Natural killer cell treated with Interleukin-12 subunit alpha and Interleukin-12 subunit beta and Interleukin-15 and Interleukin-18, amount 100 ng/mL, for 72 hours (primary cell): ENCODE measurements around the gene SFTA2. TPM values are rescaled to one million over a fixed set of nuclear protein-coding genes. Genes with fewer than 3 reads are reported as not detected.
A peak's percentile ranks its signal among the peaks of the same experiment; 100 is the strongest.

Experiments
- ATAC-seq, 2 donors: fragments of 150-1000 bp; cut with Tn5 transposase in 1 of 2; sonication (Bioruptor Pico), chemical (Tn5 transposase) in 1 of 2; 2 replicates each; pipeline ENCODE4 v1.10.0; 2021
- DNase-seq: peaks from one replicate; pipeline ENCODE4 v3.0.0; 2022; ENCODE audit warnings: low spot score
- H3K27ac Mint-ChIP-seq, 2 donors: 1 replicate in 1 of 2; 2 replicates in 1 of 2; pipeline ENCODE4 v1.8.0; 2022; ENCODE audit warnings: mixed read lengths in 2 of 2, mild to moderate bottlenecking in 1 of 2, moderate library complexity in 1 of 2
- H3K27me3 Mint-ChIP-seq, 2 donors: 1 replicate in 1 of 2; 2 replicates in 1 of 2; pipeline ENCODE4 v1.8.0; 2022; ENCODE audit warnings: mixed read lengths in 2 of 2
- H3K36me3 Mint-ChIP-seq: one replicate; pipeline ENCODE4 v1.8.0; 2022; ENCODE audit warnings: mixed read lengths
- H3K4me1 Mint-ChIP-seq, 2 donors: 1 replicate in 1 of 2; 2 replicates in 1 of 2; pipeline ENCODE4 v1.8.0; 2022; ENCODE audit warnings: low read depth in 2 of 2, mixed read lengths in 2 of 2, mild to moderate bottlenecking in 1 of 2
- H3K4me3 Mint-ChIP-seq: one replicate; pipeline ENCODE4 v1.8.0; 2022; ENCODE audit warnings: mixed read lengths
- H3K9me3 Mint-ChIP-seq: 2 replicates; pipeline ENCODE4 v1.8.0; 2022; ENCODE audit warnings: mixed read lengths
- total RNA-seq, 2 donors: library from RNA; stranded (reverse); gene quantifications; one replicate each; pipeline ENCODE4 v1.2.3, GENCODE V29; 2022

The SFTA2 gene
- total RNA-seq, 2 donors from 2014 or later = not detected

DNA sequence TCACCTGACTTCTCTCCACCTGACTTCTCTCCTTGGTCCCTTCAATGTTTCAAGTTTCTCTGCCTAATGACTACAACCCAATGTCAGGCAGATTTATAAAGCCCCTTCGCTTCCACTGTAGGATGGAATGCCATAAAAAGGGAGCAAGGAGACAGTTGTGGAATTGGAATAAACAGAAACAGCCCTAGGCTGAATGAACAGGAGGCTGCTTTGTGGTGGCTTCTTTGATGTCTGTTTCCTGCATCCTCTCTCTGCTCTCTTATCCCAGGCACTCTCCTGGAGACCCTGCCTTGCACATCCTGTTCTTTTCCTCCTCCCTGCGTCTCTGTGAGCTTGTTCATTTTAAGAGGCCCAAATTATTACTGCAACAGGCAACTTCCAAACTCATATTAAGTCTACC, 25.7 kb upstream of the SFTA2 start:
- peaks cover 38 to 59% of the 10 kb centered on the region in 2 donors for H3K27me3 Mint-ChIP-seq
- H3K9me3 Mint-ChIP-seq = no peaks in the 10 kb centered on the region
- ATAC-seq = no peak
- peaks cover 6 to 8% of the 10 kb centered on the region in 2 donors for H3K4me1 Mint-ChIP-seq
- peak overlapping the region; percentile 18 for H3K4me3 Mint-ChIP-seq
- H3K27ac Mint-ChIP-seq = no peak overlapping the region
- no peak for DNase-seq
- no peaks in the 10 kb centered on the region for H3K36me3 Mint-ChIP-seq

- H3K9me3 Mint-ChIP-seq = no peaks in the 10 kb centered on the region
- H3K27me3 Mint-ChIP-seq = peaks cover 51 to 68% of the 10 kb centered on the region in 2 donors
- H3K4me1 Mint-ChIP-seq = peaks cover 16 to 18% of the 10 kb centered on the region in 2 donors
- peak; percentile 82 for DNase-seq
- H3K27ac Mint-ChIP-seq = peak overlapping the region in 1 of 2 donors; percentile 32
- ATAC-seq = peak; percentile 88 to 90
- H3K4me3 Mint-ChIP-seq = peak overlapping the region; percentile 66
- H3K36me3 Mint-ChIP-seq = no peaks in the 10 kb centered on the region
These were observed 23.5 kb upstream of the SFTA2 start for GRCh38 chr6:30955367-30956042.

- ATAC-seq (no peak), DNase-seq (no peak)
- no peaks in the 10 kb centered on the region for H3K36me3 Mint-ChIP-seq
- peaks cover 16 to 18% of the 10 kb centered on the region in 2 donors for H3K4me1 Mint-ChIP-seq
- H3K4me3 Mint-ChIP-seq = peak overlapping the region; percentile 66
- H3K27ac Mint-ChIP-seq = no peak overlapping the region
- peaks cover 6% of the 10 kb centered on the region for H3K9me3 Mint-ChIP-seq
- H3K27me3 Mint-ChIP-seq = peaks cover 58 to 75% of the 10 kb centered on the region in 2 donors
These were observed 22.8 kb upstream of the SFTA2 start for GRCh38 chr6:30954631-30955366.

DNA sequence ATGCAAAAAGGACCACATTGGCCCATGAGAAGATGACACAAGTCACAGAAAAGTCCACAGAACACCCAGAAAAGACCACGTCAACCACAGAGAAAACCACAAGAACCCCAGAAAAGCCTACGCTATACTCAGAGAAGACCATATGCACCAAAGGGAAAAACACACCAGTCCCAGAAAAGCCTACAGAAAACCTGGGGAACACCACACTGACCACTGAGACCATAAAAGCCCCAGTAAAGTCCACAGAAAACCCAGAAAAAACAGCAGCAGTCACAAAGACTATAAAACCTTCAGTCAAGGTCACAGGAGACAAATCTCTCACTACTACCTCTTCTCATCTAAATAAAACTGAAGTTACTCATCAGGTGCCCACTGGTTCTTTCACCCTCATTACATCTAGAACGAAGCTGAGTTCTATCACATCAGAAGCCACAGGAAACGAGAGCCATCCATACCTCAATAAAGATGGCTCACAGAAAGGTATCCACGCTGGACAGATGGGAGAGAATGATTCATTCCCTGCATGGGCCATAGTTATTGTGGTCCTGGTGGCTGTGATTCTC, 20.0 kb upstream of the SFTA2 start:
- DNase-seq (no peak), ATAC-seq (no peak)
- peaks cover 67 to 78% of the 10 kb centered on the region in 2 donors for H3K27me3 Mint-ChIP-seq
- H3K36me3 Mint-ChIP-seq = no peaks in the 10 kb centered on the region
- H3K4me1 Mint-ChIP-seq = peaks cover 16 to 18% of the 10 kb centered on the region in 2 donors
- H3K4me3 Mint-ChIP-seq = no peak overlapping the region
- no peak overlapping the region for H3K27ac Mint-ChIP-seq
- peaks cover 9% of the 10 kb centered on the region for H3K9me3 Mint-ChIP-seq

DNA sequence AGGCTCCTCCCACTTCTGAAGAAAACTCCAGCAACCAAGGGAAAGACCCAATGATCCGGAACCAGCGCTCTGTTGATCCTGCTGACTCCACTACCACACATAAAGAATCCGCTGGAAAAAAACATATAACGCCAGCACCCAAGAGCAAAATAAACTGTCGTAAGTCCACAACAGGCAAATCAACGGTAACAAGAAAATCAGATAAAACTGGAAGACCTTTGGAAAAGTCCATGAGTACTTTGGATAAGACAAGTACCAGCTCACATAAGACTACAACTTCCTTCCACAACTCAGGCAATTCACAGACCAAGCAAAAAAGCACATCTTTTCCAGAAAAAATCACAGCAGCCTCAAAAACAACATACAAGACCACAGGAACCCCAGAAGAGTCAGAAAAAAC, 16.8 kb upstream of the SFTA2 start:
- Mint-ChIP-seq H3K4me3 (no peak overlapping the region), H3K9me3 (peaks cover 9% of the 10 kb centered on the region)
- ATAC-seq = no peak

DNA sequence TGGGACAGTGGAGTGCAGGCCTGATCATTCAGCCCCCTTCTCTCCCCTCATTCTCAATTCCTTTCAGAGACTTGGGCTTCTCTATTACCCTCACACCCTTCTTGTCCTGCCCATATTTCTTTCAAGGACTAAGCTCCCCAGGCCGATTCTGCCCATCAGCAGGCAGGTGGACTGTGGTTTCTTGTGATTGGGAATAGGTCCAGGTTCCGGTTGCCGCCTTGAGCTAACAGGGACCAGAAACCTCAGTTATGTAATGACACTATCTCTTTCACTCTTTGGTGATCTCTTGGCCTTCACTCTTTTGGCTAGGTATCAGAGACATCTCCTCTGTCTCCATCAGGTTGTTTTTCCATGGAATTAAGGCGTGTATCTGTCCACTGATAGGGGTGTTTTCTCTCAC, 15.3 kb upstream of the SFTA2 start:
- no peak overlapping the region for H3K27ac Mint-ChIP-seq
- H3K4me3 Mint-ChIP-seq = no peak overlapping the region
- H3K9me3 Mint-ChIP-seq = peaks cover 9% of the 10 kb centered on the region
- H3K27me3 Mint-ChIP-seq = peaks cover 67 to 85% of the 10 kb centered on the region in 2 donors
- ATAC-seq (no peak), DNase-seq (no peak)
- H3K36me3 Mint-ChIP-seq = no peaks in the 10 kb centered on the region
- H3K4me1 Mint-ChIP-seq = peaks cover 7 to 8% of the 10 kb centered on the region in 2 donors

More for the DNA sequence above, 16.8 kb upstream of the SFTA2 start:
- Mint-ChIP-seq H3K36me3 (no peaks in the 10 kb centered on the region), H3K27ac (no peak overlapping the region), H3K4me1 (peaks cover 10 to 13% of the 10 kb centered on the region in 2 donors), H3K27me3 (peaks cover 70 to 87% of the 10 kb centered on the region in 2 donors)
- DNase-seq = no peak

DNA sequence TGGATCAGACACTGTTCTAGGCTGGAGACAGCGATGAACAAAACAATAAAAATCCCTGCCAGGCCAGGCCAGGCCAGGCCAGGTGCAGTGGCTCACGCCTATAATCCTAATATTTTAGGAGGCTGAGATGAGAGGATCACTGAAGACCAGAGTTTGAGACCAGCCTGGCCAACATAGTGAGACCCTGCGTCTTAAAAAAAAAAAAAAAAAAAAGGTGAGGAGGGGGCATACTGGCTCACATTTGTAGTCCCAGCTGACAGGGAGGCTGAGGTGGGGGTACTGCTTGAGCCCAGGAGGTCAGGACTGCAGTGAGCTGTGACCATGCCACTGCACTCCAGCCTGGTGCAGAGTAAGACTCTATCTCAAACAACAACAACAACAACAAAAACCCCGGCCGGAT, 13.3 kb upstream of the SFTA2 start:
- Mint-ChIP-seq H3K36me3 (no peaks in the 10 kb centered on the region), H3K4me3 (no peak overlapping the region), H3K27ac (no peak overlapping the region)

GRCh38 chr6:30944051-30944450, 12.1 kb upstream of the SFTA2 start:
- no peaks in the 10 kb centered on the region for H3K4me1 Mint-ChIP-seq
- H3K4me3 Mint-ChIP-seq = no peak overlapping the region
- no peaks in the 10 kb centered on the region for H3K9me3 Mint-ChIP-seq
- DNase-seq (no peak), ATAC-seq (no peak)
- H3K36me3 Mint-ChIP-seq = no peaks in the 10 kb centered on the region
- peaks cover 51 to 74% of the 10 kb centered on the region in 2 donors for H3K27me3 Mint-ChIP-seq
- H3K27ac Mint-ChIP-seq = no peak overlapping the region

More for the DNA sequence above, 13.3 kb upstream of the SFTA2 start:
- no peaks in the 10 kb centered on the region for H3K4me1 Mint-ChIP-seq
- ATAC-seq = no peak
- DNase-seq = no peak
- H3K9me3 Mint-ChIP-seq = peaks cover 8% of the 10 kb centered on the region
- peaks cover 58 to 85% of the 10 kb centered on the region in 2 donors for H3K27me3 Mint-ChIP-seq

DNA sequence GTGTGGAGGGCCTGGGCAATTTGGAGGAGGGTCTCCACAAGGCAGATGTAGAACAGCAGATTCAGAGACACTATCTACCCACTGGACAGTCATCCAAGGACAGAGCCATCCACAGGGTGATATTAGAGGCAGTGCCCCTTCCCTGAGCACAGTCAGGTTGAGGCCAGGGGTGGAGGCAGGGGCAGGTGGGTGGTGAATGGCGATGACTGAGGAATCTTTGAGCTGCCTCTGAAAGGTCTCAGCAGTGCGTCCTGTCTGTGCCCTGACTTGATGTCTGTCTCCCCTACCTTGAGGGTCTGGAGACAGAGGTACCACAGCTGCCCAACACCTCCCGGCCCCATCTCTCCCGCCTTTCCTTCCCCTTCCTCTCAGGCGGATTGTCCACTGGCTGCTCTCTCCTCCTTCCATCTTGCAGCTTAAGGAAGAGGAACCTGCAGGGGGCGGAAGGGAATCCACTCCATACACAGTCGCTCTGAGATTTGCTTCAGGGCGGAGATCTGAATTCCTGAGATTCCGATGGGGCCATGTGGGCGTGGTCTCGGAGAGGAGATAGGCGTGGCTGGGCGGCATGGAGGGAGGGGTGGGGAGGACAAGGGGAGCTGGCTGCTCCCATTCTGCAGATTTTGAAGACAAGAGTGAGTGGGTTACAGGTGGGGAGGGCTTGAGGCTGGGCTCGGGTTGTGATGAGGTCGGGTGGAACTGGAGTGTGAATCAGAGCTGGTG, 10.5 kb upstream of the SFTA2 start:
- no peaks in the 10 kb centered on the region for H3K36me3 Mint-ChIP-seq
- peak in 1 of 2 donors; percentile 43 for ATAC-seq

DNA sequence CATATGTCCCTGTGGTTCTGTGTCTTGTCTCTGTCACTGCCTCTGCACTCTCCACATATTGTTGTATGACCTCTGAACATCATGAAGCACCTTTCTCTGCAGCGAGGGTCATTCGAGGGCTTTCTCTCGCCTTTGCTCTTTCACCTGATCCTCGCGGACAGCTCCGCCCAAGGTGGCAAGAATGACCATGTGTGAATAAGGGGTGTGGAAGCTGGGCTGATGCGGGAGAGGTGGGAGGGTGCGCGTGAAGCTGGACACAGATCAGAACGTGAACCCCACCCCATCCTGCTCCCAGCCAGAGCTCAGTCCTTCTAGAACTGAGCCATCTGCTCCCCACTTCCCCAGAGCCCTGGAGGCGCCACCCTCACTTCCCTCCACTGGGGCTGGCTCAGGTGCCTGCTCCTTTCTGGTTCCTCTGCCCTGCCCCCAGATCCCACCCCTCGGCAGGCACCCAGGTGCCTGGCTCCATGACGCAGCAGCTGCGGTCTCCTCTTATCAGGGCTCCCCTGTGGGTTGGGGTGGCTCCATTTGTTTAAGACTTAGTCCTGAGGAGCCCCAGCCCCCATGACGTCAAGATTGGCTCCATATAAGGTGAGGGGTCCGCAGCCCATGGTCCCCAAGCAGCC, 8.5 kb upstream of the SFTA2 start, which contains the start of gene MUCL3:
MUCL3 (plus strand) TSS at position 613 of the 626 bp plus-strand sequence. CDS start 27 bp downstream, outside the sequence.
- no peak within 1 kb of the TSS for H3K27ac Mint-ChIP-seq
- no peaks in the 10 kb centered on the region for H3K36me3 Mint-ChIP-seq
- no peak for ATAC-seq
- no peak within 1 kb of the TSS for H3K4me3 Mint-ChIP-seq
- no peak for DNase-seq
- H3K9me3 Mint-ChIP-seq = no peaks in the 10 kb centered on the region
- H3K4me1 Mint-ChIP-seq = no peaks in the 10 kb centered on the region
- H3K27me3 Mint-ChIP-seq = peaks cover 34 to 55% of the 10 kb centered on the region in 2 donors

More for the DNA sequence above, 10.5 kb upstream of the SFTA2 start:
- Mint-ChIP-seq H3K9me3 (no peaks in the 10 kb centered on the region), H3K27ac (no peak overlapping the region), H3K4me1 (no peaks in the 10 kb centered on the region), H3K27me3 (peaks cover 38 to 58% of the 10 kb centered on the region in 2 donors), H3K4me3 (no peak overlapping the region)
- no peak for DNase-seq

GRCh38 chr6:30939473-30939872, 7.5 kb upstream of the SFTA2 start:
- Mint-ChIP-seq H3K4me1 (no peaks in the 10 kb centered on the region), H3K9me3 (no peaks in the 10 kb centered on the region), H3K27ac (no peak overlapping the region), H3K4me3 (no peak overlapping the region), H3K36me3 (no peaks in the 10 kb centered on the region), H3K27me3 (peaks cover 35 to 49% of the 10 kb centered on the region in 2 donors)
- no peak for ATAC-seq
- DNase-seq = no peak

GRCh38 chr6:30938730-30939129, 6.8 kb upstream of the SFTA2 start:
- Mint-ChIP-seq H3K36me3 (no peaks in the 10 kb centered on the region), H3K4me3 (no peak overlapping the region), H3K4me1 (no peaks in the 10 kb centered on the region), H3K27ac (no peak overlapping the region), H3K27me3 (peaks cover 30 to 42% of the 10 kb centered on the region in 2 donors), H3K9me3 (no peaks in the 10 kb centered on the region)
- DNase-seq (no peak), ATAC-seq (no peak)

- no peaks in the 10 kb centered on the region for H3K9me3 Mint-ChIP-seq
- H3K27ac Mint-ChIP-seq = no peak overlapping the region
- ATAC-seq = no peak
- H3K27me3 Mint-ChIP-seq = peaks cover 24 to 29% of the 10 kb centered on the region in 2 donors
- no peak for DNase-seq
- H3K36me3 Mint-ChIP-seq = no peaks in the 10 kb centered on the region
- H3K4me3 Mint-ChIP-seq = no peak overlapping the region
- H3K4me1 Mint-ChIP-seq = no peaks in the 10 kb centered on the region
These were observed 5.3 kb upstream of the SFTA2 start for GRCh38 chr6:30937265-30937664.
